ENCODE data around the gene AUTS2. TPM values are rescaled to one million over a fixed set of nuclear protein-coding genes. Genes with fewer than 3 reads are reported as not detected.

The AUTS2 gene
- polyA plus RNA-seq, 1 donor (not counting 4 experiments of a cell fraction or from before 2014, with no cell fraction given): 4.7 TPM

DNA sequence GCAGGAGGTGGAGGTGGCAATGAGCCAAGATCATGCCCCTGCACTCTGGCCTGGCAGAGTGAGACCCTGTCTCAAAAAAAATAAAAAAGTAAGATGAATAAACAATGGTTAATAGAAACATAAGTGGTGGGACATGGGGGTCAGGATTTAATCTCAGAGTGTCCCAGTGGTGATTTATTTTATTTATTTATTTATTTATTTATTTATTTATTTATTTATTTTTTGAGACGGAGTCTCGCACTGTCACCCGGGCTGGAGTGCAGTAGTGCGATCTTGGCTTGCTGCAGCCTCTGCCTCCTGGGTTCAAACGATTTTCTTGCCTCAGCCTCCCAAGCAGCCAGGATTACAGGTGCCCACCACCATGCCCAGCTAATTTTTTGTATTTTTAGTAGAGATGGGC lies 1051.0 kb downstream of the AUTS2 start:
- Histone ChIP-seq H3K9me3 (ENCODE audit: control insufficient read depth, low read depth, low read length) (no peaks in the 10 kb centered on the region), H2AFZ (ENCODE audit: control insufficient read depth, low read length) (no peak overlapping the region), H3K27me3 (ENCODE audit: control insufficient read depth, extremely low read depth, insufficient read depth, low read length) (no peaks in the 10 kb centered on the region), H3K9ac (ENCODE audit: control insufficient read depth, extremely low read depth, insufficient read depth, low read length) (no peak overlapping the region), H3K4me2 (ENCODE audit: control insufficient read depth, extremely low read depth, insufficient read depth, low read depth, low read length) (no peak overlapping the region), H4K20me1 (ENCODE audit: control insufficient read depth, extremely low read depth, insufficient read depth, low read length) (no peaks in the 10 kb centered on the region), H3K79me2 (ENCODE audit: control insufficient read depth, insufficient read depth, low read length) (no peaks in the 10 kb centered on the region), H3K27ac (ENCODE audit: control insufficient read depth, insufficient read depth, low read length) (no peak overlapping the region), H3K36me3 (ENCODE audit: control insufficient read depth in 2 of 2, extremely low read depth in 1 of 2, insufficient read depth in 2 of 2, low read length in 2 of 2) (no peaks in the 10 kb centered on the region), H3K4me3 (ENCODE audit: control insufficient read depth in 2 of 3, extremely low read depth in 1 of 3, insufficient read depth in 2 of 3, low read depth in 1 of 3, low read length in 3 of 3) (no peak overlapping the region), H3K4me1 (ENCODE audit: control insufficient read depth, extremely low read depth, insufficient read depth, low read length) (peaks cover 16% of the 10 kb centered on the region), H3K9me1 (ENCODE audit: control insufficient read depth, extremely low read depth, insufficient read depth, low read length) (no peaks in the 10 kb centered on the region)
- DNase-seq (ENCODE audit: low read depth, low spot score) (no peak), FAIRE-seq (no peak)
- dilution Hi-C loops (cut with MboI; ENCODE audit: extremely low pct_ligation_motif_present, low sequenced_read_pairs): no loop called here
- TF ChIP-seq EZH2 (IDR thresholded peaks at IDR 0.05; ENCODE audit: low read length): no peak
- TF ChIP-seq, protein P1, sequence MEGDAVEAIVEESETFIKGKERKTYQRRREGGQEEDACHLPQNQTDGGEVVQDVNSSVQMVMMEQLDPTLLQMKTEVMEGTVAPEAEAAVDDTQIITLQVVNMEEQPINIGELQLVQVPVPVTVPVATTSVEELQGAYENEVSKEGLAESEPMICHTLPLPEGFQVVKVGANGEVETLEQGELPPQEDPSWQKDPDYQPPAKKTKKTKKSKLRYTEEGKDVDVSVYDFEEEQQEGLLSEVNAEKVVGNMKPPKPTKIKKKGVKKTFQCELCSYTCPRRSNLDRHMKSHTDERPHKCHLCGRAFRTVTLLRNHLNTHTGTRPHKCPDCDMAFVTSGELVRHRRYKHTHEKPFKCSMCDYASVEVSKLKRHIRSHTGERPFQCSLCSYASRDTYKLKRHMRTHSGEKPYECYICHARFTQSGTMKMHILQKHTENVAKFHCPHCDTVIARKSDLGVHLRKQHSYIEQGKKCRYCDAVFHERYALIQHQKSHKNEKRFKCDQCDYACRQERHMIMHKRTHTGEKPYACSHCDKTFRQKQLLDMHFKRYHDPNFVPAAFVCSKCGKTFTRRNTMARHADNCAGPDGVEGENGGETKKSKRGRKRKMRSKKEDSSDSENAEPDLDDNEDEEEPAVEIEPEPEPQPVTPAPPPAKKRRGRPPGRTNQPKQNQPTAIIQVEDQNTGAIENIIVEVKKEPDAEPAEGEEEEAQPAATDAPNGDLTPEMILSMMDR (optimal IDR thresholded peaks at IDR 0.05 in 1 of 3, IDR thresholded peaks at IDR 0.05 in 1 of 3, conservative IDR thresholded peaks at IDR 0.05 in 1 of 3; ENCODE audit: extremely low read depth in 1 of 3, insufficient read depth in 2 of 3, low read length in 3 of 3): no peak

DNA sequence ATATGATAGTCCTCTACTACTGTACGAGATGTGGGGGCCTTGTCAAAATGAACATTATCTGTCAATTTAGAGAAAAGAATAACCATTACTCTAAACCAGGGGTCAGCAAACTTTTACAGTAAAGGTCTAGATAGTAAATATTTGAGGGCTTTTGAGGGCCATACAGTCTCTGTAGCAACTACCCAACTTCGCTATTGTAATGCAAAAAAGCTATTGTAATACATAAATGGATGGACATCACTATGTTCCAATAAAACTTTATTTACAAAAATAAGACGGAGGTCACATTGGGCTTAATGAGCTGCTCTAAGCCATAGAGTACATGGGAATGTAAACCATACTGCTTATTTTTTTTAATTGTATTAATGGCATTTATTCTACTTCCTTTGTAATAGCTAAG lies 1055.9 kb downstream of the AUTS2 start:
- dilution Hi-C loops (cut with MboI; ENCODE audit: extremely low pct_ligation_motif_present, low sequenced_read_pairs): no loop called here
- DNase-seq (ENCODE audit: low read depth, low spot score) (no peak), FAIRE-seq (no peak)

More for the DNA sequence above, 1055.9 kb downstream of the AUTS2 start:
- Histone ChIP-seq H3K4me3 (ENCODE audit: control insufficient read depth in 2 of 3, extremely low read depth in 1 of 3, insufficient read depth in 2 of 3, low read depth in 1 of 3, low read length in 3 of 3) (no peak overlapping the region), H3K79me2 (ENCODE audit: control insufficient read depth, insufficient read depth, low read length) (no peaks in the 10 kb centered on the region), H3K36me3 (ENCODE audit: control insufficient read depth in 2 of 2, extremely low read depth in 1 of 2, insufficient read depth in 2 of 2, low read length in 2 of 2) (no peaks in the 10 kb centered on the region), H3K9me1 (ENCODE audit: control insufficient read depth, extremely low read depth, insufficient read depth, low read length) (no peaks in the 10 kb centered on the region), H3K9me3 (ENCODE audit: control insufficient read depth, low read depth, low read length) (no peaks in the 10 kb centered on the region), H3K27ac (ENCODE audit: control insufficient read depth, insufficient read depth, low read length) (no peak overlapping the region), H2AFZ (ENCODE audit: control insufficient read depth, low read length) (no peak overlapping the region), H3K27me3 (ENCODE audit: control insufficient read depth, extremely low read depth, insufficient read depth, low read length) (no peaks in the 10 kb centered on the region), H3K4me1 (ENCODE audit: control insufficient read depth, extremely low read depth, insufficient read depth, low read length) (no peaks in the 10 kb centered on the region), H3K4me2 (ENCODE audit: control insufficient read depth, extremely low read depth, insufficient read depth, low read depth, low read length) (no peak overlapping the region), H4K20me1 (ENCODE audit: control insufficient read depth, extremely low read depth, insufficient read depth, low read length) (no peaks in the 10 kb centered on the region), H3K9ac (ENCODE audit: control insufficient read depth, extremely low read depth, insufficient read depth, low read length) (no peak overlapping the region)
- TF ChIP-seq, protein P1 (optimal IDR thresholded peaks at IDR 0.05 in 1 of 3, IDR thresholded peaks at IDR 0.05 in 1 of 3, conservative IDR thresholded peaks at IDR 0.05 in 1 of 3; ENCODE audit: extremely low read depth in 1 of 3, insufficient read depth in 2 of 3, low read length in 3 of 3): no peak
- no peak for TF ChIP-seq EZH2 (IDR thresholded peaks at IDR 0.05; ENCODE audit: low read length)
